Inflammatory macrophage treated with lipopolysaccharide for 4 hours (primary cell): Measurements from ENCODE around the gene AGAP1.

Source experiments
- DNase-seq: peaks from one replicate; pipeline ENCODE4 v3.0.0-alpha.2; 2020

AGAP1 gene

GRCh38 chr2:235511187-235511661, 17.4 kb downstream of the AGAP1 start:
- no peak for DNase-seq

- DNase-seq = no peak
These were observed 18.2 kb downstream of the AGAP1 start for GRCh38 chr2:235511751-235512698.

GRCh38 chr2:235512699-235513053, 18.8 kb downstream of the AGAP1 start:
- DNase-seq = no peak

GRCh38 chr2:235513984-235514626, 20.3 kb downstream of the AGAP1 start:
- no peak for DNase-seq

GRCh38 chr2:235514627-235515363, 21.0 kb downstream of the AGAP1 start:
- no peak for DNase-seq

GRCh38 chr2:235515364-235515742, 21.5 kb downstream of the AGAP1 start:
- DNase-seq = no peak

- no peak for DNase-seq
These were observed 22.0 kb downstream of the AGAP1 start for GRCh38 chr2:235515821-235516220.

GRCh38 chr2:235516257-235516656, 22.4 kb downstream of the AGAP1 start:
- DNase-seq = no peak

GRCh38 chr2:235518322-235519090, 24.7 kb downstream of the AGAP1 start:
- DNase-seq = no peak

GRCh38 chr2:235520787-235521186, 26.9 kb downstream of the AGAP1 start:
- DNase-seq = no peak

- DNase-seq = no peak
These were observed 28.0 kb downstream of the AGAP1 start for GRCh38 chr2:235521844-235522243.

GRCh38 chr2:235523021-235523420, 29.2 kb downstream of the AGAP1 start:
- no peak for DNase-seq

GRCh38 chr2:235523486-235524150, 29.8 kb downstream of the AGAP1 start:
- no peak for DNase-seq

GRCh38 chr2:235526166-235526565, 32.3 kb downstream of the AGAP1 start:
- no peak for DNase-seq

- no peak for DNase-seq
These were observed 34.1 kb downstream of the AGAP1 start for GRCh38 chr2:235527806-235528469.

GRCh38 chr2:235529621-235530020, 35.8 kb downstream of the AGAP1 start:
- no peak for DNase-seq

- DNase-seq = no peak
These were observed 36.9 kb downstream of the AGAP1 start for GRCh38 chr2:235530735-235531134.

- DNase-seq = no peak
These were observed 38.5 kb downstream of the AGAP1 start for GRCh38 chr2:235532307-235532706.

GRCh38 chr2:235533198-235533597, 39.4 kb downstream of the AGAP1 start:
- DNase-seq = no peak

GRCh38 chr2:235533616-235534385, 40.0 kb downstream of the AGAP1 start:
- no peak for DNase-seq
